Right lobe of liver (tissue), 6 donors: ENCODE results near the gene CAVIN1. TPM values are rescaled to one million over a fixed set of nuclear protein-coding genes. Genes with fewer than 3 reads are reported as not detected.

Source experiments
- ATAC-seq, 4 donors: fragments of 200-7000 bp; cut with Tn5 transposase; one replicate each; pipeline ENCODE4 v1.9.1; 2020; ENCODE audit warnings: mild to moderate bottlenecking in 4 of 4, moderate library complexity in 4 of 4
- DNase-seq, 3 donors: peaks; one replicate each; pipeline ENCODE4 v3.0.0-alpha.2; 2020
- H3K27ac ChIP-seq, 3 donors: fragments of 200-600 bp; one replicate each; pipeline ENCODE4 v1.8.0; 2022
- H3K27me3 ChIP-seq, 2 donors: fragments of 200-600 bp; one replicate each; pipeline ENCODE4 v1.8.0; 2022
- H3K36me3 ChIP-seq, 4 donors: fragments of 200-600 bp; sonication (generic) in 1 of 4; one replicate each; pipeline versions ENCODE4 v1.5.1 to v1.8.0; 2017 to 2022; ENCODE audit warnings: control low read depth in 1 of 4
- H3K4me1 ChIP-seq, 4 donors: fragments of 200-600 bp; sonication (generic) in 1 of 4; one replicate each; pipeline versions ENCODE4 v1.5.1 to v1.8.0; 2017 to 2022; ENCODE audit warnings: control low read depth in 1 of 4
- H3K4me3 ChIP-seq, 3 donors: fragments of 200-600 bp; one replicate each; pipeline ENCODE4 v1.8.0; 2022
- H3K9me3 ChIP-seq, 4 donors: fragments of 200-600 bp; sonication (generic) in 1 of 4; one replicate each; pipeline versions ENCODE4 v1.5.1 to v1.8.0; 2017 to 2022; ENCODE audit warnings: control low read depth in 1 of 4
- POLR2A ChIP-seq: fragments of 450-650 bp; IDR thresholded peaks from one replicate; pipeline ENCODE4 v1.6.1; 2017; ENCODE audit warnings: antibody characterized with exemption, mild to moderate bottlenecking
- WGBS: methylation state at CpG from one replicate; pipeline ENCODE4 v1.1.6; 2018; ENCODE audit warnings: low coverage, low lambda C conversion rate; ENCODE audit not compliant: insufficient coverage; ENCODE audit errors: missing lambda C conversion rate; 5-methylcytosine and 5-hydroxymethylcytosine counted together
- intact Hi-C, 2 donors: fragments of 100-400 bp; cut with DNase I; formaldehyde crosslinking; loops; one replicate each; pipeline versions ENCODE4 v1.11.2 to v1.14.1; 2022
- total RNA-seq, 6 experiments: library from RNA; depleted of rRNA in 2 of 6; stranded (reverse); fragments of >200 nt in 2 of 6; fragmentation: NEBNext Ultra II Directional in 3 of 6; extraction: Animal tissue kit (Norgen Biotek cat#: 25700) in 3 of 6; gene quantifications; one replicate each; pipeline versions ENCODE4 v1.1.0 to v1.2.4, GENCODE V29; 2016 to 2023
- TF ChIP-seq, protein P1 (sequence below), 4 donors: fragments of 200-600 bp in 3 of 4; fragments of 450-650 bp in 1 of 4; IDR thresholded peaks; one replicate each; pipeline versions ENCODE4 v1.5.1 to v1.8.0; 2016 to 2022; ENCODE audit warnings: antibody characterized with exemption in 4 of 4, mild to moderate bottlenecking in 2 of 4
- donor health status: DM: no; HTN: yes; CAD: no.
- donor health status: DM: no; HTN: no; CAD: no.
- donor health status: DM: no; HTN: no; CAD: no.
- donor health status: DM: no; HTN: yes; CAD: no.
- donor health status: DM: no; HTN: yes; CAD: no.

Gene CAVIN1
- total RNA-seq, 6 experiments from 2014 or later: 8.7 to 29.6 (median 17.4) TPM

GRCh38 chr17:42431758-42432161 is 8.7 kb upstream of the CAVIN1 start:
- Histone ChIP-seq H3K9me3 (no peaks in the 10 kb centered on the region), H3K27me3 (no peaks in the 10 kb centered on the region), H3K36me3 (no peaks in the 10 kb centered on the region), H3K4me3 (no peak overlapping the region), H3K27ac (no peak overlapping the region), H3K4me1 (no peaks in the 10 kb centered on the region)
- ATAC-seq (no peak), DNase-seq (peak in 1 of 3 donors; percentile 11)
- WGBS: 49% methylated on average over 3 of the region's 3 CpGs
- TF ChIP-seq, protein P1, sequence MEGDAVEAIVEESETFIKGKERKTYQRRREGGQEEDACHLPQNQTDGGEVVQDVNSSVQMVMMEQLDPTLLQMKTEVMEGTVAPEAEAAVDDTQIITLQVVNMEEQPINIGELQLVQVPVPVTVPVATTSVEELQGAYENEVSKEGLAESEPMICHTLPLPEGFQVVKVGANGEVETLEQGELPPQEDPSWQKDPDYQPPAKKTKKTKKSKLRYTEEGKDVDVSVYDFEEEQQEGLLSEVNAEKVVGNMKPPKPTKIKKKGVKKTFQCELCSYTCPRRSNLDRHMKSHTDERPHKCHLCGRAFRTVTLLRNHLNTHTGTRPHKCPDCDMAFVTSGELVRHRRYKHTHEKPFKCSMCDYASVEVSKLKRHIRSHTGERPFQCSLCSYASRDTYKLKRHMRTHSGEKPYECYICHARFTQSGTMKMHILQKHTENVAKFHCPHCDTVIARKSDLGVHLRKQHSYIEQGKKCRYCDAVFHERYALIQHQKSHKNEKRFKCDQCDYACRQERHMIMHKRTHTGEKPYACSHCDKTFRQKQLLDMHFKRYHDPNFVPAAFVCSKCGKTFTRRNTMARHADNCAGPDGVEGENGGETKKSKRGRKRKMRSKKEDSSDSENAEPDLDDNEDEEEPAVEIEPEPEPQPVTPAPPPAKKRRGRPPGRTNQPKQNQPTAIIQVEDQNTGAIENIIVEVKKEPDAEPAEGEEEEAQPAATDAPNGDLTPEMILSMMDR (IDR thresholded peaks at IDR 0.05): no peak
- no peak for TF ChIP-seq POLR2A
- intact Hi-C loops: no loop called here

DNA sequence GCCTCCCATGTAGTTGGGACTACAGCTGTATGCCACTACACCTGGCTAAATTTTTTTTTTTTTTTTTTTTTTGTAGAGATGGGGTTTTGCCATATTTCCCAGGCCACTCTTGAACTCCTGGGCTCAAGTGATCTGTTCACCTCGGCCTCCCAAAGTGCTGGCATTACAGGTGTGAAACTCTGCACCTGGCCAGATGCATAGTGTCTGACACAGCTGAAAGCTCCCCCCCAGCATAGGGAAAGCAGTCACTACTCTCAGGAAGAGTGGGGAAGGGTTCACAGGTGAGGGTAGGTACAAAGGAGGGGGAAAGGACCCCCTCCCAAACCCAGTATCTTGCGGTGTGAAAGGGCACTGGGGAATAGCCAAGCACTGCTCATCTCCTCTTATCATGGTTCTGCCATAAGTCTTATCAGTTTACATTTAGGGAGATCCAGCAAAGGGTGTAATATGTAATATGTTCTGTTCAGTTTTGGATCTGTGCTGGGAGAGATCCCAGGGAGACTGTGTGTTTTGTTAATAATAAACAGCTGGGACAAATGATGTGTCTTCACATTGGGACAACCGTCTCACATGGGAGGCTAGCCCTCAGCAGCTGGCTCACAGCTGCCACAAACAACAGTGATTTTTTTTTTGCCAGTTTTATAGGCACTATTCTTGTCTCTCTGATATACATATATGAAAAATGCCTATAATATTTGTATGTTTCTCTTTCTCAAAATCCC is 6.8 kb upstream of the CAVIN1 start:
- H3K4me1 ChIP-seq: no peaks in the 10 kb centered on the region
- 52% methylated on average over 3 of the region's 3 CpGs for WGBS
- TF ChIP-seq, protein P1 (IDR thresholded peaks at IDR 0.05): no peak
- TF ChIP-seq POLR2A: no peak
- intact Hi-C loops: no loop called here
- H3K4me3 ChIP-seq: no peak overlapping the region
- peak in 1 of 3 donors; percentile 16 for DNase-seq
- no peaks in the 10 kb centered on the region for H3K9me3 ChIP-seq
- no peaks in the 10 kb centered on the region for H3K36me3 ChIP-seq
- no peak for ATAC-seq
- no peak overlapping the region for H3K27ac ChIP-seq
- H3K27me3 ChIP-seq: no peaks in the 10 kb centered on the region

DNA sequence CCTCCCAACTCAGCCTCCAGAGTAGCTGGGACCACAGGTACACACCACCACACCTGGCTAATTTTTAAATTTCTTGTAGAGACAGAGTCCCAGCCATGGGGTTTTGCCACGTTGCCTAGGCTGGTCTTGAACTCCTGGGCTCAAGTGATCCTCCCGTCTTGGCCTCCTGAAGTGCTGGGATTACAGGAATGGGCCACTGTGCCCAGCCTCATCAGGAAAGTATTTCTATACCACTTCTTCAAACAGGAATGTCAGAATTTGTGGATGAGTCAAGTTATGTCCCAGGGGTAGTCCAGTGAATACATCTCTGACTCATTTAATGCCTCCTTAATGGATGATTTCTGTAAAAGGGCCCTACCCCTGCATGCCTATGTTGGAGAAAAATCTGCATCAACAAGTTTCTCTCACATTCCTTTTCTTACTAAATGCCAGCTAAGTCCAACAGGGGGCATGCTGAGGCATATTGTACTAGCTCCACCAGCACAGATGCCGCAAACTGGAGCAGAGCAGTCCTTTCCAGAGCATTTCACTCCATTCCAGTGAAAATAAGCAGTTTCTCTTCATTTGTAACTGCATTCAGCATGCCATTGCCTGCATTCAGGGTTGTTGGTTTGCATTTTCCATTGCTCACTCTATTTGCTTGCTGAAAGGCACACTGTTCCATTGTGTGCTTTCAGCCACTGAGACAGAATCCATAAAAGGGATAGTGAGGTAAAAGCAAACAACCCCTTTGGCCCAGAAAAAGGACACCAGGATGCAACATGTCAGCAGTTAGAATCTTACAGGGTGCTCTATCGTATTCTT is 5.3 kb upstream of the CAVIN1 start:
- ATAC-seq (peak; percentile 81 to 93 (median 90)), DNase-seq (peak; percentile 36 to 56 (median 42))
- no peak overlapping the region for H3K4me3 ChIP-seq
- H3K36me3 ChIP-seq: no peaks in the 10 kb centered on the region
- no peaks in the 10 kb centered on the region for H3K9me3 ChIP-seq
- intact Hi-C loops: no loop called here
- 16% methylated on average over 4 of the region's 4 CpGs for WGBS
- H3K4me1 ChIP-seq: peaks cover 0 to 2% (median 1%) of the 10 kb centered on the region in 4 donors
- H3K27me3 ChIP-seq: no peaks in the 10 kb centered on the region
- TF ChIP-seq, protein P1 (IDR thresholded peaks at IDR 0.05): peak; percentile 65 to 77 (median 66)
- no peak for TF ChIP-seq POLR2A
- H3K27ac ChIP-seq: no peak overlapping the region

- no peak for ATAC-seq
- DNase-seq: peak in 1 of 3 donors; percentile 34
- H3K4me3 ChIP-seq: no peak overlapping the region
- H3K27ac ChIP-seq: no peak overlapping the region
- H3K36me3 ChIP-seq: no peaks in the 10 kb centered on the region
- H3K9me3 ChIP-seq: no peaks in the 10 kb centered on the region
- H3K4me1 ChIP-seq: peaks cover 0 to 12% (median 2%) of the 10 kb centered on the region in 4 donors
- H3K27me3 ChIP-seq: no peaks in the 10 kb centered on the region
- intact Hi-C loops: loop anchor here in 1 of 2 donors (5.0 kb wide), 1 partner anchor 87 kb away; no protein-coding TSS in a partner anchor
- TF ChIP-seq POLR2A: no peak
- TF ChIP-seq, protein P1 (IDR thresholded peaks at IDR 0.05): no peak
- 100% methylated on average over 1 of the region's 4 CpGs for WGBS
Measured at GRCh38 chr17:42424991-42425610, 2.0 kb upstream of the CAVIN1 start.
